T-helper 1 cell treated with Interleukin-12 subunit alpha and Interleukin-12 subunit beta and Interleukin-4 antibody, amounts not matched to agents 30 μg/mL and 1 μg/mL, for 36 hours (primary cell): Measurements from ENCODE around the gene BAAT.

ENCODE experiments used
- H3K27ac Mint-ChIP-seq: one replicate; pipeline ENCODE4 v1.8.0; 2021; ENCODE audit warnings: mild to moderate bottlenecking, mixed read lengths
- H3K27me3 Mint-ChIP-seq: one replicate; pipeline ENCODE4 v1.8.0; 2021; ENCODE audit warnings: low read depth, mixed read lengths
- H3K36me3 Mint-ChIP-seq: one replicate; pipeline ENCODE4 v1.8.0; 2021; ENCODE audit warnings: low read depth, mixed read lengths
- H3K4me1 Mint-ChIP-seq: one replicate; pipeline ENCODE4 v1.8.0; 2021; ENCODE audit warnings: low read depth, mixed read lengths
- H3K4me3 Mint-ChIP-seq: one replicate; pipeline ENCODE4 v1.8.0; 2021; ENCODE audit warnings: mild to moderate bottlenecking, moderate library complexity, mixed read lengths
- H3K9me3 Mint-ChIP-seq: one replicate; pipeline ENCODE4 v1.8.0; 2021; ENCODE audit warnings: mixed read lengths

BAAT gene

GRCh38 chr9:101381833-101382342 lies 2.9 kb downstream of the BAAT start:
- Mint-ChIP-seq H3K36me3 (peaks cover 7% of the 10 kb centered on the region), H3K27me3 (no peaks in the 10 kb centered on the region), H3K4me1 (no peaks in the 10 kb centered on the region), H3K4me3 (no peak overlapping the region), H3K9me3 (peaks cover 10% of the 10 kb centered on the region), H3K27ac (no peak overlapping the region)

- peaks cover 10% of the 10 kb centered on the region for H3K9me3 Mint-ChIP-seq
- peaks cover 7% of the 10 kb centered on the region for H3K36me3 Mint-ChIP-seq
- H3K27ac Mint-ChIP-seq = no peak overlapping the region
- no peaks in the 10 kb centered on the region for H3K27me3 Mint-ChIP-seq
- H3K4me3 Mint-ChIP-seq = no peak overlapping the region
- H3K4me1 Mint-ChIP-seq = no peaks in the 10 kb centered on the region
Measured at GRCh38 chr9:101381118-101381517, 3.7 kb downstream of the BAAT start.

DNA sequence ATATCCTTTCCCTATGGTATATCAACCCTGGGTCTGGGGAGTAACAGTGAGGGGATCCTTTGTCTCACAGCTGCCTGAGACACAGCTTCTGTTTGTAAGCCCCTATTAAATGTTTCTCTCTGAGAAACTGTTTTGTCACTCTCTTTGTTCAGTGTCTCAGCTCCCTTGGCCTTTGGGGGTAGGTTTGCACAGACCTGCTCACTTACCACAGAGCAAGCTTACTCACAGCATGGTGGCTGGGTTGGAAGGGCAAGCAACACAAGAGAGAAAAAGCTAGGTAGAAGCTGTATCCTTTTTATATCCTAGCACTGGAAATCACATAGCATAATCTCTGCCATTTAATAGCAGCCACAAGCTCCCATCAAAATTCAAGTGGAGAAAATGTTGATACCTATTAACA lies 4.5 kb downstream of the BAAT start:
- H3K4me1 Mint-ChIP-seq = no peaks in the 10 kb centered on the region
- peaks cover 7% of the 10 kb centered on the region for H3K9me3 Mint-ChIP-seq
- peaks cover 5% of the 10 kb centered on the region for H3K36me3 Mint-ChIP-seq
- H3K27me3 Mint-ChIP-seq = no peaks in the 10 kb centered on the region
- H3K27ac Mint-ChIP-seq = no peak overlapping the region
- H3K4me3 Mint-ChIP-seq = no peak overlapping the region

DNA sequence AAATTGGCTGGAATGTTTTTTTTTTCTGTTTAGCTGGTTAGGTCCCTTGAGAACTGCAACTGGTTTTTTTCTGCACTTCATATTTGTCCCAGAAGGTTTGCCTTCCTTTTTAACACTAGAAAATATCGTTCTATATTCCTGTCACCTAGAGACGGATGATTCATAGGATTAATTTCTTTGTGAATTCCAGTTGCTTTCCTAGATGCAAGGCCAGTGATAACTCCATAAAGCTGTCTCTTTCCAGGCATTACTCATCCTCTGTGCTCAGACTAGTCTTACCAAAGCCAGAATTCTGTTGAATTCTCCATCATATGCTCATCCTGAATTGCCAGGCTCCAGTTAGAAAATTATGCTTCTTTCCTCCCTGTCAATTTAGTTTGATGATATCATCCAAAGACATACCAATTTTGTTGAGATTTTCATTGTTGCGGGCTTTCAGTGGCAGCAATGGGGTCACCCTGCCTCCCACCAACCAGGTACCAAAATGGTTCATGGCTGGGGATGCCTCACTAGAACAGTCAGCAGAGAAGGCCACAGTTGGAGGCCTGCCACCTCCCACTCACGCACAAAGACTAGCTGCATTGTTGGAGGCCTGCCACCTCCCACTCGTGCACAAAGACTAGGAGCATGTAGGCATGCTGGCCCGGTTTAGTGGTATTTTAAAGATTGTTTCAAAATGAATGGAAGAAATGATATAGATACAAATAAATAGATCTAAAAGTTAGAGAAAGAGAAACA lies 8.5 kb downstream of the BAAT start:
- peaks cover 5% of the 10 kb centered on the region for H3K9me3 Mint-ChIP-seq

DNA sequence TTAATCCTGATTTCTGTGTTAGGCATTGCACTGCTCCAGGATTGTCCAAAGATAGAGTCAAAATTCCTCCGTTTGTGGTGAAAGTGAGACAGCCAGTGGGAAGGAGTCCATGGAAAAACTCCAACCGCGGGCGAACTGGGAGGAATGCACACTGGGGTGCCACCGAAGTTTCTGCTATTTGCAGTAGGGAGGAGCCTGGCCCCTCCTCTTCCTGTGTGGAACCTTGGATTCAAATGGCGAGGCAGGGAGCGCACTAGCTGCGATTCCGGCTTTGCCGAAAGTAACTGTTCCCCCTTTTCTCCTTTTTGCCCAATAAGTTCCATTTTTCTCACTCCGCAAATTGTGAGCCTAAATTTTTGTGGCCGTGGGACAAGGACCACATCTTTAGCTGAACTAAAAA lies 9.3 kb downstream of the BAAT start:
- no peak overlapping the region for H3K27ac Mint-ChIP-seq
- H3K9me3 Mint-ChIP-seq = peaks cover 5% of the 10 kb centered on the region
- H3K27me3 Mint-ChIP-seq = no peaks in the 10 kb centered on the region
- H3K4me1 Mint-ChIP-seq = no peaks in the 10 kb centered on the region
- H3K4me3 Mint-ChIP-seq = no peak overlapping the region
- H3K36me3 Mint-ChIP-seq = no peaks in the 10 kb centered on the region

More for the DNA sequence above, 8.5 kb downstream of the BAAT start:
- H3K4me1 Mint-ChIP-seq = no peaks in the 10 kb centered on the region
- H3K27me3 Mint-ChIP-seq = no peaks in the 10 kb centered on the region
- H3K36me3 Mint-ChIP-seq = no peaks in the 10 kb centered on the region
- H3K27ac Mint-ChIP-seq = no peak overlapping the region
- no peak overlapping the region for H3K4me3 Mint-ChIP-seq

DNA sequence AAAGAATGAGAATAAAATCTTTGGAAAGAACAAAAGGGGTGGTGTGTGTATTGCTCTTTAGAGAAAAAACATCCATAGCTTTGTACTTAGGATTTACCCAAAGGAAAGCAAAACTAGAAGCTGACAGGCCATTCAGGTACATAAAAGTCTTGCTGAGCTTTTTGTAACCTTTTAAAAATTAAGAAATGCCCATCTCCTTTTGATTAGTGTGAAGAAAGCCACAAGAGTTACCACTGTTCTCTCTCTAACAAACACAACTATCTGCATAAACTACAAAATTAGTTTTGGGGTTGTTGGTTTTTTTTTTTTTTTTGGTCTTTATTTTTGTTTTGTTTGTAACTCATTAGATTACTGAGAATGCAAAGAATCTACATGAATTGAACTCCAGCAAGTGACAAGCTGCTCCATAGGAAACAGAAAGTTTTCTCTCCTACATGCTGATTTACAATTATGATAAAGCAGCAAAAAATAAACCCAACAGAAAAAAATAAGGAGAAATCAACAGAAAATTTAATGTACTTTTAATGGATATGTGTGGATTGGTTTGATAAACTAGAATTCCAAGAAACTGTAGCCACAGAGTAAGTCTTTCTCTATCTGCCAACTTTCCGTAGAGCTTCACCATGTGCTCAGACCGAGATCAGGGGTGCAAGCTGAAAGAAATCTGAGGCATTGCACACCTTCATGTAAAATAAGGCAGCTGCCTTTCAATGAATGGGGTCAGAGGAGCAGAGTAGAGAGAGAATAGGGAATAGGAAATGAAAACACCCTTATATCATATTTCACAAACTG lies 12.3 kb downstream of the BAAT start:
- Mint-ChIP-seq H3K9me3 (peaks cover 5% of the 10 kb centered on the region), H3K36me3 (no peaks in the 10 kb centered on the region), H3K27ac (no peak overlapping the region), H3K4me3 (no peak overlapping the region), H3K4me1 (no peaks in the 10 kb centered on the region), H3K27me3 (no peaks in the 10 kb centered on the region)

GRCh38 chr9:101371813-101372212 lies 13.0 kb downstream of the BAAT start:
- Mint-ChIP-seq H3K9me3 (peaks cover 5% of the 10 kb centered on the region), H3K36me3 (no peaks in the 10 kb centered on the region), H3K4me3 (no peak overlapping the region), H3K4me1 (no peaks in the 10 kb centered on the region), H3K27ac (no peak overlapping the region), H3K27me3 (no peaks in the 10 kb centered on the region)

DNA sequence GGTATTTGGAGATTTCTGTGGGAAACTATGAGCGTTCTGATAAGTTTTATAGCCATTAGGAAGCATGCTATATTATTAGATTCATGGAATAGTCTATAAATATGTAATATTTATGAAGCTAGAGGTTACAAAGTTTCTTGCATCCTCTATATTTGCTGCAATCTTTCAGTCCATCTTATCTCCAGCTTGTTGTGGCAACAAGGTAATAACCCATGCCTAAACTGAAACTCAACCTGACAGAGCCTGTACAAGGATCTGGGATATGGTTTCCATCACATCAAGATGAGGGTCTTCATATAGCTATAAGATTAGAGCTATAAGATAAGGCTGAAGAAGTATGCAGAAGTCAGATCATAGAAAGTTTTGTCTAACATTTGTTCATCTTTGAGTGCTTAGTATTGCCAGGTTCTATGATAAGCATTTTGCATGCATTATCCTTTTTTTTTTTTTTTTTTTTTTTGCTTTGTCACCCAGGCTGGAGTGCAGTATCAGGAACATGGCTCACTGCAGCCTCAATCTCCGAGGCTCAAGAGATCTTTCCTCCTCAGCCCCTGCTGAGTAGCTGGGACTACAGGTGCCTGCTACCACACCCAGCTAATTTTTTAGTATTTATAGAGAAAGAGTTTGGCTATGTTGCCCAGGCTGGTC lies 14.8 kb downstream of the BAAT start:
- H3K4me3 Mint-ChIP-seq = no peak overlapping the region
- H3K36me3 Mint-ChIP-seq = no peaks in the 10 kb centered on the region
- H3K27ac Mint-ChIP-seq = no peak overlapping the region
- H3K27me3 Mint-ChIP-seq = no peaks in the 10 kb centered on the region
- H3K4me1 Mint-ChIP-seq = no peaks in the 10 kb centered on the region
- H3K9me3 Mint-ChIP-seq = peaks cover 5% of the 10 kb centered on the region

DNA sequence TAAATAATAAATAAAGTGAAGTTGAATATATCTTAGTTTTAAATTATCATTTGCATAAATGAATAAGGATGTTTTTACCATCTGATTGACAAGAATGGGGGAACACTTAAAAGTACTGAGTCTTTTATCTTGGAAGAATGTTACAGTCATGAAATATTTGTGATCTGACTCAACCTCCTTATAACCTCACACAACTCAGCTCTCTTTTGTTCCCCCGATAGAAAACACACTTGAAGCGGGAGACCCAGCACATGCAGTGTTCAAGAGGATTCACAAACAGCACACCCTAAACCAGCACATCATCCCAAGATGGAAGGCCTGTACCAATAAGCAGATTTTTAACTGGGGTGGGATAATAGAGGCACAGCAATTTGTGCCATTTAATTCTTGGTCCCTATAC lies 15.5 kb downstream of the BAAT start:
- Mint-ChIP-seq H3K27me3 (no peaks in the 10 kb centered on the region), H3K4me1 (no peaks in the 10 kb centered on the region), H3K27ac (no peak overlapping the region), H3K36me3 (no peaks in the 10 kb centered on the region), H3K9me3 (peaks cover 5% of the 10 kb centered on the region), H3K4me3 (no peak overlapping the region)

DNA sequence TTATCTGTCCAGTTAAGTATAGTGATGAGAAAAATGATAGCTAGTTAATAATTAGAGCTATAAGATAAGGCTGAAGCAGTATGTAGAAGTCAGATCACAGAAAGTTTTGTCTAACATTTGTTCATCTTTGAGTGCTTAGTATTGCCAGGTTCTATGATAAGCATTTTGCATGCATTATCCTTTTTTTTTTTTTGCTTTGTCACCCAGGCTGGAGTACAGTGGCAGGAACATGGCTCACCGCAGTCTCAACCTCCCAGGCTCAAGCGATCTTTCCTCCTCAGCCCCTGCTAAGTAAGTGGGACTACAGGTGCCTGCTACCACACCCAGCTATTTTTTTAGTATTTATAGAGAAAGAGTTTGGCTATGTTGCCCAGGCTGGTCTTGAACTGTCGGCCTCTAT lies 17.5 kb downstream of the BAAT start:
- Mint-ChIP-seq H3K4me3 (no peak overlapping the region), H3K27ac (no peak overlapping the region), H3K36me3 (no peaks in the 10 kb centered on the region), H3K27me3 (no peaks in the 10 kb centered on the region), H3K4me1 (no peaks in the 10 kb centered on the region), H3K9me3 (peaks cover 5% of the 10 kb centered on the region)

- Mint-ChIP-seq H3K4me1 (no peaks in the 10 kb centered on the region), H3K27me3 (no peaks in the 10 kb centered on the region), H3K9me3 (no peaks in the 10 kb centered on the region), H3K4me3 (no peak overlapping the region), H3K36me3 (no peaks in the 10 kb centered on the region), H3K27ac (no peak overlapping the region)
Measured at GRCh38 chr9:101366038-101366756, 18.6 kb downstream of the BAAT start.

DNA sequence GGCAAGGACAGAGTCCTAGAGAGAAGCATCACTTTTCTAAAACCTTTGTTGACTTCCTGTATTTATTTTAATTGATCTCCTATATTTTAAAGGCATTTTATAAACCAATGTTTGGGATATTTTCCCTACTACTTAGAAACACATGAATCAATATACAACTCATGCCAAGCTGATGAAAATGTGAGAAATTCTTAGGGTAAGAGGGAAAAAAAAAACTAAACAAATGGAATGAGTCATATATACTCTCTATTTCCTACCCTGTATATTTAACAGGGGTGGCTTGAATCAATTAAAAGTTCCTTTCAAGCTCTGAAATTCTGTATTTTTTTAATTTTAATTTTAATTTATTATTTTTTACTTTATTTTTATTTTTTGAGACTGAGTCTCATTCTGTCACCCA lies 19.6 kb downstream of the BAAT start:
- H3K4me1 Mint-ChIP-seq = no peaks in the 10 kb centered on the region
- H3K27me3 Mint-ChIP-seq = no peaks in the 10 kb centered on the region
- no peak overlapping the region for H3K4me3 Mint-ChIP-seq
- no peaks in the 10 kb centered on the region for H3K9me3 Mint-ChIP-seq
- H3K27ac Mint-ChIP-seq = no peak overlapping the region
- no peaks in the 10 kb centered on the region for H3K36me3 Mint-ChIP-seq

- H3K36me3 Mint-ChIP-seq = no peaks in the 10 kb centered on the region
- no peak overlapping the region for H3K4me3 Mint-ChIP-seq
- no peak overlapping the region for H3K27ac Mint-ChIP-seq
- no peaks in the 10 kb centered on the region for H3K4me1 Mint-ChIP-seq
- H3K27me3 Mint-ChIP-seq = no peaks in the 10 kb centered on the region
- H3K9me3 Mint-ChIP-seq = no peaks in the 10 kb centered on the region
Measured at GRCh38 chr9:101362450-101362849, 22.4 kb downstream of the BAAT start.

- no peaks in the 10 kb centered on the region for H3K36me3 Mint-ChIP-seq
- no peaks in the 10 kb centered on the region for H3K9me3 Mint-ChIP-seq
- no peaks in the 10 kb centered on the region for H3K27me3 Mint-ChIP-seq
Measured at GRCh38 chr9:101360647-101361046, 24.2 kb downstream of the BAAT start.

More at GRCh38 chr9:101360647-101361046, 24.2 kb downstream of the BAAT start:
- no peak overlapping the region for H3K27ac Mint-ChIP-seq
- H3K4me1 Mint-ChIP-seq = no peaks in the 10 kb centered on the region
- no peak overlapping the region for H3K4me3 Mint-ChIP-seq
